Measurements from ENCODE around the gene IDI1. TPM values are rescaled to one million over a fixed set of nuclear protein-coding genes. Genes with fewer than 3 reads are reported as not detected.
"Not testable (repeated sequence)": the region's sequence is repeated elsewhere in the genome, so short reads cannot be mapped to it uniquely, and the experiment has no call there.

The IDI1 gene
- total RNA-seq, 1 donor from 2014 or later: 67.7 TPM

GRCh38 chr10:1063232-1063865 is 14.4 kb upstream of the IDI1 start:
- no peak for DNase-seq (ENCODE audit: low read depth in 2 of 2)

GRCh38 chr10:1061930-1062774 is 13.2 kb upstream of the IDI1 start:
- DNase-seq (ENCODE audit: low read depth in 2 of 2): peak in 1 of 2 donors; percentile 72

GRCh38 chr10:1059902-1060301 is 11.0 kb upstream of the IDI1 start:
- DNase-seq (ENCODE audit: low read depth in 2 of 2): no peak

GRCh38 chr10:1058017-1058416 is 9.1 kb upstream of the IDI1 start:
- DNase-seq (ENCODE audit: low read depth in 2 of 2): no peak

- DNase-seq (ENCODE audit: low read depth in 2 of 2): peak in 1 of 2 donors; percentile 42
These were observed 8.3 kb upstream of the IDI1 start for GRCh38 chr10:1057106-1057657.

GRCh38 chr10:1056326-1057105 is 7.6 kb upstream of the IDI1 start, which contains the start of gene WDR37:
Gene WDR37 (plus strand): TSS chr10:1056385. CDS start chr10:1072156, 15,771 bp downstream.
- peak in 1 of 2 donors; percentile 93 for DNase-seq (ENCODE audit: low read depth in 2 of 2)

- no peak for DNase-seq (ENCODE audit: low read depth in 2 of 2)
These were observed 5.8 kb upstream of the IDI1 start for GRCh38 chr10:1054684-1055083.

- DNase-seq (ENCODE audit: low read depth in 2 of 2): no peak
These were observed 1.6 kb upstream of the IDI1 start for GRCh38 chr10:1050554-1050953.

- DNase-seq (ENCODE audit: low read depth in 2 of 2): peak in 1 of 2 donors; percentile 44
These were observed 1.2 kb upstream of the IDI1 start for GRCh38 chr10:1050145-1050544.

GRCh38 chr10:1049425-1049958 is 573 bp upstream of the IDI1 start:
- DNase-seq (ENCODE audit: low read depth in 2 of 2): no peak

GRCh38 chr10:1048349-1048731 is 579 bp downstream of the IDI1 start:
- no peak for DNase-seq (ENCODE audit: low read depth in 2 of 2)

- DNase-seq (ENCODE audit: low read depth in 2 of 2): peak in 1 of 2 donors; percentile 26
These were observed 982 bp downstream of the IDI1 start for GRCh38 chr10:1047937-1048336.

GRCh38 chr10:1045415-1045814 is 3.5 kb downstream of the IDI1 start:
- no peak for DNase-seq (ENCODE audit: low read depth in 2 of 2)

GRCh38 chr10:1044964-1045363 is 4.0 kb downstream of the IDI1 start:
- DNase-seq (ENCODE audit: low read depth in 2 of 2): no peak

- DNase-seq (ENCODE audit: low read depth in 2 of 2): no peak
These were observed 4.8 kb downstream of the IDI1 start for GRCh38 chr10:1044146-1044545.

GRCh38 chr10:1043532-1043995 is 5.4 kb downstream of the IDI1 start:
- DNase-seq (ENCODE audit: low read depth in 2 of 2): peak in 1 of 2 donors; percentile 26

GRCh38 chr10:1041514-1041913 is 7.4 kb downstream of the IDI1 start:
- no peak for DNase-seq (ENCODE audit: low read depth in 2 of 2)

- DNase-seq (ENCODE audit: low read depth in 2 of 2): no peak
These were observed 8.8 kb downstream of the IDI1 start for GRCh38 chr10:1040133-1040532.

GRCh38 chr10:1038769-1039168 is 10.2 kb downstream of the IDI1 start:
- DNase-seq (ENCODE audit: low read depth in 2 of 2): not testable (repeated sequence)

GRCh38 chr10:1037098-1037497 is 11.8 kb downstream of the IDI1 start:
- DNase-seq (ENCODE audit: low read depth in 2 of 2): no peak

- no peak for DNase-seq (ENCODE audit: low read depth in 2 of 2)
These were observed 12.6 kb downstream of the IDI1 start for GRCh38 chr10:1036341-1036791.

Measured in dermis microvascular lymphatic vessel endothelial cell (primary cell).